Natural killer cell treated with Interleukin-12 subunit alpha and Interleukin-12 subunit beta and Interleukin-15 and Interleukin-18, amount 100 ng/mL, for 72 hours (primary cell): ENCODE data around the gene RBM28. TPM values are rescaled to one million over a fixed set of nuclear protein-coding genes. Genes with fewer than 3 reads are reported as not detected.
A peak's percentile ranks its signal among the peaks of the same experiment; 100 is the strongest.

ENCODE experiments used
- ATAC-seq, 2 donors: fragments of 150-1000 bp; cut with Tn5 transposase in 1 of 2; sonication (Bioruptor Pico), chemical (Tn5 transposase) in 1 of 2; 2 replicates each; pipeline ENCODE4 v1.10.0; 2021
- DNase-seq: peaks from one replicate; pipeline ENCODE4 v3.0.0; 2022; ENCODE audit warnings: low spot score
- H3K27ac Mint-ChIP-seq, 2 donors: 1 replicate in 1 of 2; 2 replicates in 1 of 2; pipeline ENCODE4 v1.8.0; 2022; ENCODE audit warnings: mixed read lengths in 2 of 2, mild to moderate bottlenecking in 1 of 2, moderate library complexity in 1 of 2
- H3K27me3 Mint-ChIP-seq, 2 donors: 1 replicate in 1 of 2; 2 replicates in 1 of 2; pipeline ENCODE4 v1.8.0; 2022; ENCODE audit warnings: mixed read lengths in 2 of 2
- H3K36me3 Mint-ChIP-seq: one replicate; pipeline ENCODE4 v1.8.0; 2022; ENCODE audit warnings: mixed read lengths
- H3K4me1 Mint-ChIP-seq, 2 donors: 1 replicate in 1 of 2; 2 replicates in 1 of 2; pipeline ENCODE4 v1.8.0; 2022; ENCODE audit warnings: low read depth in 2 of 2, mixed read lengths in 2 of 2, mild to moderate bottlenecking in 1 of 2
- H3K4me3 Mint-ChIP-seq: one replicate; pipeline ENCODE4 v1.8.0; 2022; ENCODE audit warnings: mixed read lengths
- H3K9me3 Mint-ChIP-seq: 2 replicates; pipeline ENCODE4 v1.8.0; 2022; ENCODE audit warnings: mixed read lengths
- total RNA-seq, 2 donors: library from RNA; stranded (reverse); gene quantifications; one replicate each; pipeline ENCODE4 v1.2.3, GENCODE V29; 2022

Gene RBM28
- total RNA-seq, 2 donors from 2014 or later = 46.4 to 77.1 TPM

DNA sequence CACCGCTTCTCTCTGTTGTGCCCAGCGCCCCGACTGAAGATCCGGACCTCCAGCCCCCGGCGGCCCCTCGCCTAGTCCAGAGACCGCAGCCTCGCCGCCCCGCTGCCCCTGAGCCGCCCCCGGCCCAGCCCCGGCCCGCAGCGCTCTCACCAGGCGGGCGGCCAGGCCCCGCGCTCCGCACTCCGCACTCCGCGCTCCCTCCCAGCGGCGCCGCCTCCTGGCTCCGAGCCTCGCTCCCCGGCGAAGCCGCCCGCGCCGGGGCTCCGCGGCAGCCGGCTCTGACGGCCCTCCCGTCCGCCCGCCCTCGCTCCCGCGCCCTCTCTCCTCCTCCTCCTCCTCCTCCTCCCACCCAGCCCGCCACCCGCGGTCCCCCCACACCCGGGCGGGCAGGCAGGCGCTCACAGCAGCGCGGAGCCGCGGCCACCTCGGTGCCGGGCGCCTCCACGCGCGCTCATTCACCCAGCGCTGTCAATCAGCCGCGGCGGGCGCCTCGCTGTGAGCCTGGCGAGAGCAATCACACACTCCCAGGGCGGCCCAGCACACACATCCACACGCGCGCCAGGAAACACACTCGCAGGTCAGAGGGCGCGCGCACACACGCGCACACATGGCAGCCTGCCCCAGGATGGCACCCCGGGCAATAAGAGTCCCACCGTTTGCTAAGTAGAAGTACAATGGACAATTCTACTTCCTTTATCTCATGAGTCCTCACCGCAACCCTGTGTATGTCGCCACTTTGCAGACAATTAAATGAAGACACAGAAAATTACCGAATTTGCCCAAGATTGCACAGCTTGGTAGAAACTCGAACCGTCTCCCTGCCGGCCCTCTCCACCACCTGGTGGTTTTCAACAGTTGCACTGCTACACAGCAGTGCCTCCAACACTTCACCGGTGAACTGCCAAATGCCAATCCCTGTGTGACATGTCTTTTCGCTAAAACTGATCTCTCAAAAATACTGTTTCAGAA, 18.0 kb upstream of the RBM28 start, which contains the start of gene PRRT4:
Gene PRRT4 (minus strand): TSS at position 280 of the 969 bp plus-strand sequence.
- ATAC-seq = peak; percentile 72 to 75
- H3K27me3 Mint-ChIP-seq = peaks cover 45 to 50% of the 10 kb centered on the region in 2 donors
- H3K4me1 Mint-ChIP-seq = peaks cover 17 to 21% of the 10 kb centered on the region in 2 donors
- H3K9me3 Mint-ChIP-seq = no peaks in the 10 kb centered on the region
- DNase-seq = no peak
- H3K36me3 Mint-ChIP-seq = no peaks in the 10 kb centered on the region
- peak within 1 kb of the TSS in 1 of 2 donors; percentile 10 for H3K27ac Mint-ChIP-seq
- peak within 1 kb of the TSS; percentile 74 for H3K4me3 Mint-ChIP-seq

DNA sequence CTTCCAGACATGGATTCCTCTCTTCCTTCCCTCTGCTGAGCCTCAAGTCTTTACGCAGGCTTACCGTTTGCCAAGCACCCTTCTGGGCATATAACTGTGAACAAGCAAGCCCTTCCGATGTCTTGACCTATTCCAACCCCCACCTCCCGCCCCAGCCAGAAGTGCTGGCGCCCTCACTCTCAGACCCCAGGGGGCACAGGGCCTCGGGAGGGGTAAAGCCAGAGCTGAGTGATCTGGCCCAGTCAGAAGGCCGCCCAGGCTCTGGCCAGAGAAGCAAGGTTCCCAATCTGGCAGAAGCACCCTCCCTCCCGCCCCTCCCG, 16.6 kb upstream of the RBM28 start:
- Mint-ChIP-seq H3K9me3 (no peaks in the 10 kb centered on the region), H3K27me3 (peaks cover 37% of the 10 kb centered on the region in 2 donors), H3K4me1 (peaks cover 21 to 26% of the 10 kb centered on the region in 2 donors), H3K4me3 (no peak overlapping the region), H3K36me3 (no peaks in the 10 kb centered on the region), H3K27ac (no peak overlapping the region)
- DNase-seq (no peak), ATAC-seq (no peak)

- no peaks in the 10 kb centered on the region for H3K9me3 Mint-ChIP-seq
- DNase-seq (no peak), ATAC-seq (no peak)
- H3K36me3 Mint-ChIP-seq = no peaks in the 10 kb centered on the region
- no peak overlapping the region for H3K4me3 Mint-ChIP-seq
- no peak overlapping the region for H3K27ac Mint-ChIP-seq
- H3K4me1 Mint-ChIP-seq = peaks cover 21 to 26% of the 10 kb centered on the region in 2 donors
- peaks cover 33% of the 10 kb centered on the region in 2 donors for H3K27me3 Mint-ChIP-seq
These were observed 16.2 kb upstream of the RBM28 start for GRCh38 chr7:128359939-128360338.

- Mint-ChIP-seq H3K9me3 (no peaks in the 10 kb centered on the region), H3K4me3 (no peak overlapping the region), H3K4me1 (peaks cover 21 to 26% of the 10 kb centered on the region in 2 donors), H3K27ac (no peak overlapping the region), H3K36me3 (no peaks in the 10 kb centered on the region), H3K27me3 (peaks cover 27% of the 10 kb centered on the region in 2 donors)
- ATAC-seq (no peak), DNase-seq (no peak)
These were observed 15.6 kb upstream of the RBM28 start for GRCh38 chr7:128359336-128359735.

DNA sequence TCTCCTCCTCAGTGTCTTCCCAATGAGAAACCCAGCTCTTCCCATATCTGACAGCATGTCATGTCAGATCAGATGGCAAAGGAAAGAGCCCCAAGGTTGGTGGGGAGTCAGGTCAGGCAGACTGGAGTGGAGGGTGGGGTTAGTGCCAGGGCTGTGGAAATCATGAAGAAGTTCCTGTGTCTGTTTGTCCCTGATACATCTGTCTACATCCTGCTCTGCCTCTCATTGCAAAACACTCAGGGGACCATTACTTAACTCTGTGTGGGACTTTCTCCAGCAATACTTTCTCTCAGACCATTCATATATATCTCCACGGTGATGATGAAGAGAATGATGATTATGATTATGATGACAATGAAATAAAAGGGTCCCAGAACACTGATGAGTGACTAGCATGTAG, 14.5 kb upstream of the RBM28 start:
- Mint-ChIP-seq H3K27ac (no peak overlapping the region), H3K9me3 (no peaks in the 10 kb centered on the region), H3K27me3 (peaks cover 25% of the 10 kb centered on the region in 2 donors), H3K4me1 (peaks cover 22 to 26% of the 10 kb centered on the region in 2 donors), H3K4me3 (no peak overlapping the region), H3K36me3 (no peaks in the 10 kb centered on the region)
- DNase-seq = no peak
- ATAC-seq = no peak

DNA sequence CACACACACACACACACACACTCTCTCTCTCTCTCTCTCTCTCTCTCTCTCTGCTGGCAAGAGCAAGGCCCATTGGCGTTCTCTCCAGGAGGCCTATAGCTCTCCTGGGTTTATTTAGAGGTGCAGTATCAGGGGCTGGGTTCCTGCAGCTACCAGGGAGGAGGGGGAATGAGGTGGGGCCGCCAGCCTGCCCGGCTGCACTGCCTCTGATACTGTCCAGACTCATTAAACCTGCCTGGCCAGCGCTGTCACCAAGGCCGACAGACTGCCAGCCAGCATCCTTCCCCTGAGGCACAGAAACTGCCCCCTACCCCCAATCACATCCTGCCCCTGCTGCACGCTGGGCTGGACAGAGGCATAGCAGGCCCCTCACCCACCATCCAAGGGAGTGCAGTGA, 13.5 kb upstream of the RBM28 start:
- no peak overlapping the region for H3K27ac Mint-ChIP-seq
- H3K4me1 Mint-ChIP-seq = peaks cover 17 to 20% of the 10 kb centered on the region in 2 donors
- H3K27me3 Mint-ChIP-seq = peaks cover 22 to 24% of the 10 kb centered on the region in 2 donors
- ATAC-seq (no peak), DNase-seq (no peak)
- no peaks in the 10 kb centered on the region for H3K36me3 Mint-ChIP-seq
- no peaks in the 10 kb centered on the region for H3K9me3 Mint-ChIP-seq
- H3K4me3 Mint-ChIP-seq = no peak overlapping the region

DNA sequence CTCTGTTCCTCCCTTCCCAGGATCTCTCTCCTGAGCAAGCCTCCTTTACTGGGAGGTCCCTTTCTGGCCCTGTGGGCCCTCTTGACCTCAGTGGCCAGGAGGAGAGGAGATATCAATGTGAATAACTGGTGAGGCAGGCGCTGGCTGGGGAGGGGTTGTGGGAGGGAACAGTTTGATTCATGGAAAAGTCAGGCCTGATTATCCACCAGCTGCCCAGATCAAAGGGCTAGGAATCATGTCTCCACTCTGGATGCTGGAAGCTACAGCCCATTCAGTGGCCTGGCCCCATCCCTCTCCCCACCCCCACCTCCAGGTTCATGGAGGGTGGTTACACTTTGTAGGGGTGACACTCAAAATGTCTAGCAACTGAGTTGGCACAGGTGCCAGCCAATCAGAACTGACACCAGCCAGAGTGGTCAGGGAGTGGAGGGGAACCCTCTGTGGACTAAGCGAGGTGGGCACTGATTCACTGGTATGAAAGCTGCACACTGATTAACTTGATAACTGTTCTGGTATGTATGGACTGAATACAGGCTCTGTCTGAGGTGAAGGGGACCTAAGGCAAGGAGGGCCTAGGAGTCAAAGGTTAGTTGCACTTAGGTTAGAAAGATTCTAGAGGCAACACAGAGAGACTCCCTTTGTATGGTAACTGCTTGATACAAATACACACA, 13.0 kb upstream of the RBM28 start:
- no peak overlapping the region for H3K27ac Mint-ChIP-seq
- no peaks in the 10 kb centered on the region for H3K36me3 Mint-ChIP-seq
- no peak overlapping the region for H3K4me3 Mint-ChIP-seq

DNA sequence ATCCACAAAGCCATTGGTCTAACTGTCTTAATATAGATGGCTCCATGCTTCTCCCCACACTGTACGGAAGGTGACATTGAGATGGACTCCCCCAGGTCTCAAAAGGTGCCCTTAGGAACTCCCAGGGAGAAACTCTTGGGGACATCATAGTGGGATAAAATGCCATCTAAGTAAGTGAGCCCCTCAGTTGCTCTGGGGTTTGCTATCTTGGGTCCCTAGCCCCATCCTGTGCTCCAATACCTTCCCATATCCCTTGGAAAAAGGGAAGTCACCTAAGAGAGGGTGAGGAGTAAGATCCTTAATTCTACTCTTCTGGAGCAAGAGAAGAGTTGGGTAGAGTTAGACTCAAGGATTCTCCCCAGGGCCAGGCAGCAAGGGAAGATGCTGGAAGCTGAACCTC, 9.9 kb upstream of the RBM28 start:
- Mint-ChIP-seq H3K27me3 (peaks cover 23 to 25% of the 10 kb centered on the region in 2 donors), H3K9me3 (no peaks in the 10 kb centered on the region), H3K27ac (no peak overlapping the region), H3K4me1 (peaks cover 6 to 9% of the 10 kb centered on the region in 2 donors), H3K36me3 (no peaks in the 10 kb centered on the region), H3K4me3 (peak overlapping the region; percentile 15)
- DNase-seq (no peak), ATAC-seq (no peak)

More for the DNA sequence above, 13.0 kb upstream of the RBM28 start:
- Mint-ChIP-seq H3K4me1 (peaks cover 12 to 15% of the 10 kb centered on the region in 2 donors), H3K27me3 (peaks cover 17 to 19% of the 10 kb centered on the region in 2 donors), H3K9me3 (no peaks in the 10 kb centered on the region)
- ATAC-seq = no peak
- DNase-seq = no peak

DNA sequence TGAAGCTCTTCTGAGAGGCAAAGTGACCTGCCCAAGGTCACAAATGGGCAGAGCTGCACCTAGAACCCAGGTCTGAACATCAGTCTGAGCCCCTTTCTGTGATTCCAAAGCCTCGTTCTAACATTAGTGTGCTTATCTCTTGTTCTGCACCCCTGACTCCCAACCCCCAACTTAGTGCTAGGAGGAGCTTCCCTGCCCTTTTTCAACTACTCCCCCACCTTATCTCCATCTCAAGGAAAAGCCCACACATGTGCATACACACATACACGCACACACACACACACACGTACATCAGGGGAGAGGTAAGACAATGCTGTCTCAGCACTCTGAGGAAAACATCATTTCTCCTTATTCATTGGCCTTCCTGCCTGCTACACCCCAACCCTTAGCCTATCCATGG, 9.5 kb upstream of the RBM28 start:
- Mint-ChIP-seq H3K27ac (no peak overlapping the region), H3K36me3 (no peaks in the 10 kb centered on the region), H3K4me1 (peaks cover 6 to 9% of the 10 kb centered on the region in 2 donors), H3K9me3 (no peaks in the 10 kb centered on the region), H3K4me3 (peak overlapping the region; percentile 15), H3K27me3 (peaks cover 25 to 29% of the 10 kb centered on the region in 2 donors)
- ATAC-seq = no peak
- no peak for DNase-seq

GRCh38 chr7:128352636-128353035, 8.9 kb upstream of the RBM28 start:
- peaks cover 6 to 9% of the 10 kb centered on the region in 2 donors for H3K4me1 Mint-ChIP-seq
- H3K36me3 Mint-ChIP-seq = no peaks in the 10 kb centered on the region
- ATAC-seq (no peak), DNase-seq (no peak)
- H3K27ac Mint-ChIP-seq = no peak overlapping the region
- no peaks in the 10 kb centered on the region for H3K9me3 Mint-ChIP-seq
- no peak overlapping the region for H3K4me3 Mint-ChIP-seq
- peaks cover 28 to 29% of the 10 kb centered on the region in 2 donors for H3K27me3 Mint-ChIP-seq

- Mint-ChIP-seq H3K9me3 (no peaks in the 10 kb centered on the region), H3K27me3 (peaks cover 29 to 31% of the 10 kb centered on the region in 2 donors), H3K4me3 (no peak overlapping the region), H3K36me3 (no peaks in the 10 kb centered on the region), H3K4me1 (peaks cover 6 to 9% of the 10 kb centered on the region in 2 donors), H3K27ac (no peak overlapping the region)
- ATAC-seq (peak; percentile 45 to 67), DNase-seq (no peak)
These were observed 8.4 kb upstream of the RBM28 start for GRCh38 chr7:128352153-128352537.

- peaks cover 6 to 9% of the 10 kb centered on the region in 2 donors for H3K4me1 Mint-ChIP-seq
- H3K9me3 Mint-ChIP-seq = no peaks in the 10 kb centered on the region
- DNase-seq (no peak), ATAC-seq (peak; percentile 34 to 49)
- no peak overlapping the region for H3K4me3 Mint-ChIP-seq
- no peaks in the 10 kb centered on the region for H3K36me3 Mint-ChIP-seq
- peaks cover 29 to 31% of the 10 kb centered on the region in 2 donors for H3K27me3 Mint-ChIP-seq
- H3K27ac Mint-ChIP-seq = no peak overlapping the region
These were observed 7.8 kb upstream of the RBM28 start for GRCh38 chr7:128351296-128352152.

DNA sequence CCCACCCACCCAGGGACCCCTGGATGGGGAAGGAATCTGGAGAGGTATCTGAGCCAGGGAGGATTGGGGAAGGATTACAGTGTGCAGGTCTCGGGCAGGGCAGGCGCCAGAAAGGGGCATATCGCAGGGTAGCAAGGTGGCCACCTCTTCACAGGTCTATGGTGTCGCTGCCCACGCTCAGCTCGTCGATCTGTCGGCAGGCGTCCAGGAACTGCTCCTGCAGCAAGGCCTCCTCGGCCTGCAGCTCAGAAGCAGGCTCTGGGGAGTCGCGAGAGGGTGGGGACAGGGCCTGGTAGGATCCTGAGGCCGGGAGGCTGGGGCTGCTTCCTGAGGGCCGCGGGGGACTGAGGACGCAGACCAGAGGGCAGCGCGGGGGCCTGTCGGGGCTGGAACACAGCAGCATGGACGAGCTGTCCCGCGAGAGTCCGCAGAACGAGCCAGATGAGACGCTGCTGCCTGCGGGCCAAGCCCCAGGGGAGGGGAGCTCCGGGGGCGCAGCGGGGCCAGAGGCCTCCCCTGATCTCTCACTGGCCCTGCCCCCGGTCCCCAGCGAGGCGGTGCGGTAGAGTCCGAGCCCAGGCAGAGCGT, 7.1 kb upstream of the RBM28 start:
- ATAC-seq = no peak
- Mint-ChIP-seq H3K36me3 (no peaks in the 10 kb centered on the region), H3K27me3 (peaks cover 29 to 31% of the 10 kb centered on the region in 2 donors)

More for the DNA sequence above, 7.1 kb upstream of the RBM28 start:
- H3K4me3 Mint-ChIP-seq = no peak overlapping the region
- no peaks in the 10 kb centered on the region for H3K9me3 Mint-ChIP-seq
- no peak for DNase-seq
- H3K4me1 Mint-ChIP-seq = peaks cover 4 to 8% of the 10 kb centered on the region in 2 donors
- no peak overlapping the region for H3K27ac Mint-ChIP-seq
